Dedifferentiated amniotic fluid mesenchymal stem cell (primary cell): ENCODE measurements around the gene ATP4B.

Experiments
- DNase-seq: peaks from one replicate; pipeline ENCODE4 v3.0.0-alpha.2; 2016; ENCODE audit errors: extremely low spot score

The ATP4B gene

DNA sequence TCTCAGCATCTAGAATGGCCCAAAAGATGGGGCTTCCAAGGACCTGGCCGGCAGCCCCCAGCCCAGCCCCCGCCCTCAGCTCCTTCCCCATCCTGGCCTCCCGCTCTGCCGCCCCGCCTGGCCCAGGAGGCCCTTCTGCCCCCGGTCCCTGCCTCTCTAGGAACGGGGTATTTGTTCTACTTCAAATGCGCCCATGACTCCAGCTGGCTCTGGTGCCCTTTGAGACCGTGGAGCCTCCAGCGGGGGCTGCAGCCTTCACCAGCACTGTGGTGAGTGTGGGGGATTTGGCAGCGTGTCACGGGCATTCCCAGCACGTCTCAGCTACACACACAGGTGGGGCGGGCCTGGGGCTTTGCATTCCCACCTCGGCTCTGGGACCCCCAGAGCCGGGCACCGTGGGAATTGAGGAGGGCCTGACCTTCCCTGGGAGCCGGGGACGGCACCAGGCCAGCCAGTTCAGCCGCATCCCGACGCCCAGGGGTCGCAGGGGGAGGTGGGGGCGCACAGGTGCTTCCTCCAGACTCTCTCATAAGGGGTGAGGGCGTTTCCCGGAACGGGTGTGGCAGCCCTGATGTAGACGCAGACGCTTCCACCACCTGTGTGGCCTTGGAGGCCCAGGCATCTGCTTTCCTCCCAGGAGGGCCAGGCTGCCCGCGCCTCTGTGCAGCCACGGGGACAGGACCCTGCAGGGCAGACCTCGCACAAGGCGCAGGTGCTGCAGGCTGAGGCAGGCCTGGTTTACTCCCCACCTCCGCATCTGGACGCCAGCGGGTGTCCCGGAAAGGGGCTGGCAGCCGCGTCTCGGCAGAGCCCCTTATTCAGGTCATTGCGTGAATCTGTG lies 947 bp downstream of the ATP4B start:
- DNase-seq = no peak

DNA sequence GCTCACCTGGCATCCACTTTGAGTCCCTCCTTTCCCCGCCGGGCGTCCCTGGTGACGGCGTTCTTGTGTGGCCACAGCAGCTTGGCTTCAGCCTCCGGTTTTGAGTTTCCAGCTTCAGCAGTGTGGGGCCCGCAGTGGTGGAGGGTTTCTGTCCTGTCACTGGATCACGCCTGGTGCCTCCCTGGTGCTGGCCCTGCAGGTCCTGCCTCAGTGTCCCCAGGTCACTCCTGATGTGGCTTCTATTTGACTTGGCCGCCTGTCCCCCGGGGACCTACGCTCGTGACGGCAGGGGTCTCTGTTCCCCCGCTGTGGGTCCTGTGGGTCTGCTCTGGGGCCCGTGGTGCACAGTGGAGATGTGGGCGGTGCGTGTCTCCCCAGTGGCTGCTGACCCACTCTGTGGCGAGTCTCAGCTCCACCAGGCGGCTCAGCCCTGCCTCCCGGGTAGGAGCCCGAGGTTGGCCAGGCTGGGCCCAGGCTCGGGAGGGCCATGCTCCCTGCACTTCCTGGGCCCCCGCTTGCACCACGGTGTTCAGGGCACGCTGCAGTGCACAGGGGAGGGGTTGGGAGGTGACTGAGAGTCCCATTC lies 1.9 kb downstream of the ATP4B start:
- no peak for DNase-seq

DNA sequence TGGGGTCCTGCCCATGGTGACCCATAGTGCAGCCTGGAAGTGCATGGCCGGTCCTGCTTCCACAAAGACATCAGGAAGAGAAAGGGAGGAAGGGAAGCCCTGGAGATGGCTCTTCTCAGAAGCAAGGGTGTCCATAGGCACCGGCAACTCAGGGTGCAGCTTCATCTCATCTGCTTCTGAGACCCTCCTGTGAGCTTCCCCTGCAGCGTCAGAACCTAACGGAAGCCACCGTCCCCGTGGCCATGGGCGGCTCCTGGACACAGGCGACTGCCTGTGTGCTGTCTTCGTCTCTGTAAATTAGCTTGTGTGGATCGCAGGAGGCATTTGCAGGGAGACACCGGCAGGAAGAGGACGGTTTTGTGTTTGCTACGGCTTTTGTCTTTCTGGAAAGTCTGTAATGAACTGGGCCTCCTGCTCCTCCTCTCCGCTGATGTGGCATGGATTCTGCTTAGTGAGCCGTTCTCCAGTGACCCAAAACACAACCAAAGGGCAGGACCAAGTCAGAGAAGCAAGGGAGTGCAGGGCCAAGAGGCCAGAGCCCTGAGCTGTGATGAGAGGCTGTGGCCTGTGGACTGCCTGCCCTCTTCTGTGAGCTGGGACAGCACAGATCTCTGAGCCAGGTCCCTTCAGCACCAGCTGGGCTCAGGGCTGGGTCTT lies 2.5 kb downstream of the ATP4B start:
- DNase-seq = no peak

DNA sequence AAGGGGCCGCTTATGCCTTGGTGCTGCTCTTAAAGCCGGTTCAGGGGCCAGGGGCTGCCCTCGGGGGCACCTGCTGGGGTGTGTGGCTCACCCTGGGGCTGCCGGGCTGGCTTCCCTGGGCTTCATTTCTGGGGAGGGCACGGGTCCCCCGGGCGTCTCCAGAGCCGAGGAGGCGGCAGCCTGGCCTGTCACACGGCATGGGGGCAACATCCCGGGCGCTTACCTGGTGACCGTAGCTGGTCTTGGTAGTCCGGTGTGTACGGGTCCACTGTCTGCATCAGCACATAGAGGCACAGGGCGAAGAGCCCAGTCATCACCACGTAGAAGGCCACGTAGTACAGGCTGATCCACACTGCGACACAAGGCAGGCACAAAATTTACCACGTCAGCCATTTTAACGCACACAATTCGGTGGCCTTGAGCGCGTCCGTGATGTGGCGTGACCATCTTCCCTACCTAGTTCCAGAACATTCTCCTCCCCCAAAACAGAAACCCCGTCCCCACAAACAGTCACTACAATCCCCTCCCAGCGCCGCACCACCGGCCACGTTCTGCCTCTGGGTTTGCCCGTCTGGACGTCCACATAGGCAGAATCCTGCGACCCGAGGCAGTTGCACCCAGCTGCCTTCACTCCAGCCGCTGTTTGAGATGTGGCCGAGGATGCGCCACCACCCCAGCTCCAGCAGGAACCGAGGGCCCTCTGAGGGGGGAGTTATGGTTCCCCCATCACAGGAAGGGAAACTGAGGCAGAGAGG lies 3.2 kb downstream of the ATP4B start:
- DNase-seq = no peak

DNA sequence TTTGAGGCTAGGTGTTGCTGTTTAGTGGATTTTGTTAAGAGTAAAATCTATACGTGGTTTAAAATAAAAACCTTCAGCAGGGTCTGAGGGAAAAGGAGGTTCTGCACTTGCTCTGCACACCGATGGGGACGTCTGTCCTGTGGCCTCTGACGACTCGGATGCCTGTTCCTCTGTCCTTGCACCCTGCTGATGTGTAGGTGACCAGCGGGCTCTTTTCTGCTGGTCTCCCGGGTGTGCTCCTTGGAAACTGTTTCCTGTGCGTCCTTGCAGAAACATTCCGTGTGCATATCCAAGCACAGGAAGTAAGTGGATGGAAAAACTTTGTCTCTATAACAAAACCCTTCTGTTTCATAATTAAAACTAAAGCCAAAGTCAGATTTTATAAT lies 3.8 kb downstream of the ATP4B start:
- DNase-seq = no peak

DNA sequence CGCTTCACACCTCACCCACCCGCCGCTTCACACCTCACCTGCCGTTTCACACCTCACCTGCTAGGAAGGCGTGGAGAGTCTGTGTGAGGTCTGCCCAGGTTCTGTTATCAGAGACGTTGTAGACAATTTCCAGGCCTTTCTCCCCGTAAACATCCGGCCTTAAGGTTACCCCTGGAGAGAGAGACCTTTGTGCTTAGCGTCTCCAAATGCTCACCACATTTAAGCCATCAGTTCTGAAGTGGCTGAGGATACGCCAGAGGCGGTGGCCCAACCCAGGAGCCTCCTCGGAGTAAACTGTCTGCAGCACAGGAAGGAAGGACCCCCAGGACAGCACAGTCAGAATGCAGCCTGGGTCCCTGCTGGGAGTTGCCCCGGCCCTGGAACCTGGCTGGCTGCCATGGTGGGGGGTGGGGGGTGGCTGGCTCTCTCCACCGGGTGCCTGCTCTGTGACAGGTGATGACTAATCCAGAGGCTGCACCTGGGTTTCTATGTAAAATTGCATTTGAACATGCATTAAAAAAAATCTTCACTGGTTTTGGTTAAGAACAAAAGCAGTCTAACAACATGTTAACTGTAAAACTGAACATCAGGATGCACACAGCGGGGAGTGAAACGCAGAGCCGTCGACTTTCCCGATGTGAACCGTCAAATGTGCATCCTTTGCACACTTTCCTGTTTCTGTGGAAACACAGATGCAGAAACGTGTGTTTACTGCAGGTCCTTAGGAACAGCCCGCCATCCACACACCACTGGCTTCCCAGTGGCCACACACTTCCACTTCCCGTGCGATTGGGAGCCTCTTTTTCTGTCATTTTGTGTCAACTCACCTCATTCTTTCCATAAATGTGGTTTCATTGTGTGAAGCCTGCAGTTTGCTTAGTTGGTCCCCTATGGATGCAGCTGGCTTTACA lies 4.5 kb downstream of the ATP4B start:
- DNase-seq = no peak

DNA sequence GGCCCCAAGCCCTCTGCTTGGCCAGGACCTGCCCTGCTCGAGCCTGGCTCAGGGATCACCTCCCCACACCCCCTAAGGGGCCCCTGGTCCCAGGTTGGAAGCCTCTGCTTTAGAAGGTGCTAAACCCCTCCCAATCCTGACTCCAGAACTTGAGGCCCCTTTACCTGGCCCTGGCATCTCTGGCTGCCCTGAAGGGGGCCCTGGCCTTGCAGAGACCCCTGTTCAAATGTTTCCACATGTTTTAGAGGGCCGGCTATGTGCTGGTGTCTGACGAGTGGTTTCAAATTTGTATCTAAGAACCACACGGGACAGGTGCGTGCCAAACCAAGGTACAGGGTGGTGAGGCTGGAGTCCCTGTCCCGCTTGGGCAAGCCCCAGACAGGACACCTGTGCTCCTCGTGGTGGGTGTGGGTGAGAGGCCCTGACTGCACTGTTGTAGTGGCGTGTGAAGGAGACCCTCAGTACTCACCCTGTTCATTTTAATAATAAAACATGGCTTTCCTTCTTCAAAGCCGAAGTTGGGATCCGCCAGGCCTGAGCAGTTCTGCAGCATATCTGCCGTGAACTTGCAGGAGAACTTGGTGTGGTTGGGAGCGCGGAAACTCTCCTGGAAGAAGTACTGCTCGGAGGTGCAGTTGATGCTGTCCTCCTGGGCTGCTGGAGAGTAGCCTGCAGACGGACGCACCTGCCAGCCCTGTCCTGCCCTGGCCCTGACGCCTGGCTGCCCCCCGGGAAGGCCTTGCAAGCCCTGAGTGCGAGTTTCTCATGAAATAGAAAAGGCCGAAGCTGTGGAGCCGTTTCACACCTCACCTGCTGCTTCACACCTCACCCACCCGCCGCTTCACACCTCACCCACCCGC lies 5.4 kb downstream of the ATP4B start:
- no peak for DNase-seq

DNA sequence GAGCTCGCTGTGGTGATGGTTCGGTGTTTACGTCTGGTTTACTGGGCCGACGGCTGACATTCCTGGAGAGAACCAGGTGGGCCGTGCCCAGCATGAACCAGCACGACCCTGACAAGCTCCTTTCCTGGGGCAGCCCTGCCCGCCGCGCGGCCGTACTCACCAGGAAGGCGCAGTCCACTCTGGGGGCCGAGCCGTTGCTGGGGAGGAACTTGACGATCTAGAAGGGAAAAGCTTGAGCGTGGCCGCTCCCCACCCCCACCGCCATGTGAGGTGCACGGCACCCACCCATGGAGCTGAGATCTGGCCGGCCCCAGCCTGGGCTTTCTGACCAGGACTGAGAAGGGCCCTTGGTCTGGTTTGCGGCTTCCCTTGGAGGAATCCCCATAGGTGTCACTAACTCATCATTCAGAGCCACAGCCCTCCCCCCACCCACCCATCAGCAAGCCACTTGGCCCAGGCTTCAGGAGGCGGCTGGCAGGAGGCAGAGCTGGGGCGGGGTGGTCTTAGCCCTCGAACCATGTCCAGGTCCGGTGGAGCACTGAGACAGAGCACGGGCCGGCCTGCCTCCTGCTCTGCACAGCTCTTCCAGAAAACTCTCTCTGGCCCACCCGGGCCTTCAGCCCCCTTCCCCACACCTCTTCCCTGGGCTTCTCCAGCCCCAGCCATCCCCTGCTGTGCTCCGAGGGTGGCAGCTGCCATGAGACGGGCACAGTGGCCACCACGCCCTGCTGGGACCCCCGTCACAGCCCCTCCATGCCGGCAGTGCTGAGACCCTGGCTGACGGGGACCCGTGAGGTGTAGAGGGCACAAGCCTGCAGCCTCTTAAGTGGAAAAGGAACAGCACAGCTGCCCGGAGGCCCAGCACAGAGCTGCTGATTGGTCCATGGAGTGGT lies 6.2 kb downstream of the ATP4B start:
- no peak for DNase-seq

DNA sequence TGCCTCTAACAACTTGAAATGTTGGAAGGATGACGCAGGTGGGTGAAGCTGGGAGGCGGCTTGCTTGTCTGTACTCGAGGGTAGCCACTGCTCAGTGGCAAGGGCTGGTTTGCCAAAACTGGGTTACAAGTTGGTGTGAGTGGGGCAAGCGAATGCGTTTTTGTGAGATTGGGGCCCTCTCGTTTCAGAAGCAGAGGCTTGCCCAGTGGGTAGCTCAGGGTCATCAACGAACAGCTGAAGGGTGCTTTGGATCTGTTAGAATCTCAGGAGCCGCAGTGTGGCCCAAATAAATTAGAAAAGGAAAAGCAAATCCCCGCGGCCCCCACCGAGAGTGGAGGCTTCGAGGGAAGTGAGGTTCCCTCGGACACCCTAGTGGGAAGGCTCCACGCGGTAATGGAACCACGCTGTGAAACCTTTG lies 7.3 kb downstream of the ATP4B start:
- no peak for DNase-seq

DNA sequence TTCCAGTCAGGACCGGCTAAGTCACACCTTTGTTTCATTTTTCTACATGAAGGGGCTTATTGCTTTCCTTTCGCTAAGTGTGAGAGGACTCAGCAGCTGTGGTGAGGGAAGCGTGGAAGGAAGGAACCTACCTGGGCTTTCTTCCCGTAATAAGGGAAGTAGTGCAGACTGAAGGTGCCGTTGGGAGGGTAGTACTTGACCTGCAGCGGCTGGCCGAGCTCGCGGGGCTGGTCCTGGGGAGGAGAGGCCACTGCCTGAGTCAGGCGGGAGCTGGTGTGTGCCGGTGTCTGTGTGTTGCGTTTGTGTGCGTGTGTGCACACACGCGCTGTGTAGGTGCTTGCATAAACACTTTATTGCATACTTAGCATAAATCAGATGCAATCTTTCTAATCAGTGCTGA lies 7.7 kb downstream of the ATP4B start:
- DNase-seq = no peak

DNA sequence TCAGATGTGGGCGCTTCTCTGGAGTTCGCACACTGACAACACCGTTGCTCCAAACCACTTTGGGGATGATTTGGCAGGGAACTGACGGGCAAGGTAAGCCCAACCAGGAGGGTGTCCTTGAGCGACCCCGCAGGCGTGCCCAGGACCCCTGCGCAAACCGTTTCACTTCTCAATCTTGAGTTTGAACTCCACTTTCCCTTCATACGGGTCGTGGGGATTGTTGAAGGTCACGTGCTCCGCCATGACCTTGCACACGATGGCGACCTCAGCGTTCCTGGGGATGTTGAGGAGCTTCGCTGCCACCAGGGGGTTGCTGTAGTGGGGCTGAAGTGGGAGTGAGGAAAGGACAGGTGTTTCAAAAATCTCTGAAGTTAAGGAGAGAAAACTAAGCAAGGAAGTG lies 8.8 kb downstream of the ATP4B start:
- DNase-seq = no peak

DNA sequence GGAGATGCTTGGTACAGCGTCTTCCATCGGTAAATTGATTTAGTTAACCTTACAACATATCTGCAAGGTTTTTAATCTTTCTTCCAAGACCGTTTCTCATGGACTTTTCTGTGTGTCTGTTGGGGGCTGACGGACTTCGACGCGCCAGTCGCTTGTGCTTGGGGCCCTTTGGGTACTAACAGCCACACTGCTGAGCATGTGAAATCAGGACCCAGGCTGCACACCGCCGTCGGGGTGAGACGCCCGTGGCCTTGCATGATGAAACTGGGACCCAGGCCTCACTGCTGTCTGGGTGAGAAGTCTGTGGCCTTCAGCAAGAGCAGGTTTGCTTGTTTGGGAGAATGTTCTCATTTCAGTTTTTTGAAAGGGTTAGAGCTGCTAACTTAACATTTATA lies 9.8 kb downstream of the ATP4B start:
- DNase-seq = no peak

DNA sequence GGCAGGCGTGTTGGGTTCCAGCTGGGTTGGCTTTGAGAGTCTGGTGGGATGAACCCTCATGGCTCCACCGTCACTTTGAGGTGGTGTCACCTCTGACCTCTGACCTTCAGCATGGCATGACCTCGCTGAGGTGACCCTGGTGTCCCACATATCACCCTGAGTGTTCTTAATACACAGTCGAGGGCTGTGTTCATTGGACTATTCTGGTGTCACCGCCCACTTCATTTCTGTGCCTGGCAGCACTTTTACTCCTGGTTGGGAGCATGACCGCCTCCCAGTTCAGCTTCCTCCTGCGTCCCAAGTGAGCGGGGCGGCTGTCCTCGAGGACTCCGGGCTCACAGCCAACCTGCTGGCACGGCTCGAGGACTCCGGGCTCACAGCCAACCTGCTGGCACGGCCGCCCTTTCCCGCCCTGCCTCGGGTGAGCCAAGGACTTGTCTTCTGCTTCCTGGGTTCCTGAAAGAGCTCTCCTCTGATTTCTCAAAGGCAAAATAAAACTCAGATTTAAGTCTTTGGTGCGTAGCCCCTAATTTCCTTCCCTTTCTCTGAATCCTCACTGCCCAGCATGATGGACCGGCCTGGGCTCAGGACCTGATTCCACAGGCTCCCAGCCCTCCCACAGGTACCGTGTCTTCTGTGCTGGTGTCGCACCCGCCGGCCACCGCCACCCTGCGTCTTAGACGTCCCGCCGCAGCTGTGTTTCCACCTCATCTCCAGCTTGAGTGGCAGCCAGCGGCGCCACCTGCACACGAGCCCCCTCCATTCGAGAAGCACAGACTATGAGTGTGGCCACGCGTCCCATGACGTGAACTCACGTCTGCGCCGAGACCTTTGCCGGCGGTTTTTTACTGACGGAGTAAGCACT lies 10.4 kb downstream of the ATP4B start:
- DNase-seq = peak; percentile 26

DNA sequence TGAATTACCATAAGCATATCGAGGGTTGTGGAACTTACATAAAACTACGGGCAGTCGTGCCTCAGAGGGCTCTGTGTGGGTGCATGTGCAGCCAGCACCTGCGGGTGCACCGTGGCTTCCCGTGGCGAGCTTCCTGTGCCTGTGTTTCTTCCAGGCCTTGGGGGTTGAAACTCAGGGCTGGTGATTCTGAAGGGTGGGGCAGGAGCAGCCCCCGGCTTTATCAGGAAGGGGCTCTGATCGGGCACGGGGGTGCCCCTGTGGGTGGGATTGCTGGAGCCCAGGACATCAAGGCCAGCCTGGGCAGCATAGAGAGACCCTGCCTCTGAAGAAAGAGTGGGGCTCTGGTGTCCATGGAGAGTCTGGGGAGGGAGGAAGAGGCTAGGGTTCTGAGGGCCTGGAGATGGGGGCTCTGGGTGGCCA lies 11.1 kb downstream of the ATP4B start:
- no peak for DNase-seq

DNA sequence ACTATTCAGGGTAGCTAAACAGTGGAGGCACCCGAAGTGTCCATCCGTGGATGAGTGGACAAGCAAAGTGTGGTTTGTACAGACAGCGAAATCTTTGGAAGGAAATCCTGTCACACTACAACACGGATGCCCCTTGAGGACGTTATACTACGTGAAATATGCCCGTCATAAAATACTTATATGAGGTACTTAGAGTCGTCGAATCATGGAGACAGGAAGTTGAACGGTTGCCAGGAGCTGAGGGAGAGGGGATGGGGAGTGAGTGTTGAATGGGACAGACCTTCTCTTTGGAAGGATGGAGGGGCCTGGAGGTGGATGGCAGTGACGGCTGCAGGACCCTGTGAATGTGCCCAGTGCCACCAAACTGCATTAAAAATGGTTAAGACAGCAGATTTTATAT lies 11.6 kb downstream of the ATP4B start:
- no peak for DNase-seq

DNA sequence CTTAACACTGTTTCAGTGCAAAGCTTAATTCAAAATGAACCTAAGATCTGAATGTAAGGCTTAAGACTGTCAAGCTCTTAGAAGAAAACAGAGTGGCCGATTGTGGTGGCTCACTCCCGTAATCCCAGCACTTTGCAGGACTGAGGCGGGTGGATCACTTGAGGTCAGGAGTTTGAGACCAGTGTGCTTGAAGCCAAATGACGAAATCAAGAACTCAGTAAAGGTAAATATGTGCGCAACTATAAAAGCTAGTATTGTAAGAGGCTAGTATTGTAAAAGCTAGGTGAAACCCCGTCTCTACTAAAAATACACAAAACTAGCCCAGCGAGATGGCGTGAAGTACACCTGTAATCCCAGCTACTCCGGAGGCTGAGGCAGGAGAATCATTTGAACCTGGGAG lies 12.7 kb downstream of the ATP4B start:
- no peak for DNase-seq

DNA sequence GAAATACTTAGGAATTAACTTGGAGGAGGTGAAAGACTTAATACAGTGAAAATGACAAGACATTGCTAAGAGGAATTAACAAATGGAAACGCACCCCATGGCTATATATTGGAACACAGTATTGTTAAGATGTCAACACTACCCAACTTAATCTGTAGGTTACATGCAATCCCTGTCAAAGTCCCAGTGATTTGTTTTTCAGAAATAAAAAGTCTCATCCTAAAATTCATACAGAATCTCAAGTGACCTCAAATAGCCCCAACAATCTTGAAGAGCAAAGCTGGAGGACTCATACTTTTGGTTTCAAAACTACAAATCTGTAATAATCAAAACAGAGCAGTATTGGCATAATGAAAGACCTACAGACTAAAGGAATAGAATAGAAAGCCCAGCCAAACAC lies 13.2 kb downstream of the ATP4B start:
- no peak for DNase-seq

DNA sequence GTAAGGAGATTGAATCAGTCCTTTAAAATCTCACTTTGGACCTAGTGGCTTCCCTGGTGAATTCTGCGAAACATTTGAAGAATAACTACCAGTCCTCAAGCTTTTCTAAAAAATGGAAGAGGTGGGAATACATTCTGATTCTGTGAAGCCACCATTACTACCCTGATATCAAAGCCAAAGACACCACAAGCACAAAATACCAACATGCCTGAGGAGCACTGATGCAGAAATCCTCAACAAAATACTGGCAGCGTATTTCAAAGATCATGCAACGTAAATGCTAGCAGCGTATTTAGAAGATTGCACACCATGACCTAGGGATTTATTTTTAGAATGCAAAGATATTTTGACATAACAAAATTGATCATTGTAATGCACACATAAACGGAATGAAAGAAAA lies 14.4 kb downstream of the ATP4B start:
- DNase-seq = no peak
